DND-41 (cell line): ENCODE data around the gene PRKCZ.
A peak's percentile ranks its signal among the peaks of the same experiment; 100 is the strongest.
"Not testable (repeated sequence)": the region's sequence is repeated elsewhere in the genome, so short reads cannot be mapped to it uniquely, and the experiment has no call there.

ENCODE experiments used
- ATAC-seq: fragments of 200-7000 bp; cut with Tn5 transposase; 3 replicates; pipeline ENCODE4 v1.9.1; 2021; ENCODE audit warnings: low read depth; ENCODE audit not compliant: insufficient read depth
- DNase-seq: peaks from one replicate; pipeline ENCODE4 v3.0.0-alpha.2; 2020
- H2AFZ ChIP-seq: 2 replicates; pipeline ENCODE4 v1.6.0; 2012; ENCODE audit warnings: low read depth, low read length
- H3K27ac ChIP-seq: 2 replicates; pipeline ENCODE4 v1.5.1; 2012; ENCODE audit warnings: low read length, inconsistent platforms
- H3K27me3 ChIP-seq: fragments of 200-600 bp; sonication (generic); 2 replicates; pipeline ENCODE4 v1.6.0; 2012; ENCODE audit warnings: low read length, mild to moderate bottlenecking, inconsistent platforms; ENCODE audit not compliant: insufficient read depth, poor library complexity
- H3K36me3 ChIP-seq: 2 replicates; pipeline ENCODE4 v1.5.1; 2012; ENCODE audit warnings: low read length, inconsistent platforms; ENCODE audit not compliant: insufficient read depth
- H3K4me1 ChIP-seq: 2 replicates; pipeline ENCODE4 v1.5.1; 2012; ENCODE audit warnings: mild to moderate bottlenecking, low read length; ENCODE audit not compliant: insufficient read depth
- H3K4me2 ChIP-seq: 2 replicates; pipeline ENCODE4 v1.6.0; 2012; ENCODE audit warnings: mild to moderate bottlenecking, moderate library complexity, low read length, inconsistent platforms; ENCODE audit not compliant: insufficient read depth
- H3K4me3 ChIP-seq, 2 experiments: fragments of 200-600 bp in 1 of 2; shearing (Covaris generic) in 1 of 2; 2 replicates each; pipeline ENCODE4 v1.5.1; 2012 to 2016; ENCODE audit warnings: inconsistent platforms in 2 of 2, low read length in 2 of 2, mild to moderate bottlenecking in 2 of 2, low read depth in 1 of 2, moderate library complexity in 1 of 2
- H3K79me2 ChIP-seq: 2 replicates; pipeline ENCODE4 v1.6.0; 2012; ENCODE audit warnings: low read length, inconsistent platforms; ENCODE audit not compliant: insufficient read depth
- H3K9ac ChIP-seq: 2 replicates; pipeline ENCODE4 v1.6.0; 2012; ENCODE audit warnings: low read depth, mild to moderate bottlenecking, inconsistent platforms, low read length, moderate library complexity
- H3K9me3 ChIP-seq: 2 replicates; pipeline ENCODE4 v1.5.1; 2012; ENCODE audit warnings: low read length, moderate library complexity, mild to moderate bottlenecking, inconsistent platforms; ENCODE audit not compliant: insufficient read depth, severe bottlenecking
- H4K20me1 ChIP-seq: 2 replicates; pipeline ENCODE4 v1.6.0; 2012; ENCODE audit warnings: low read length; ENCODE audit not compliant: insufficient read depth
- EZH2 ChIP-seq: IDR thresholded peaks from 3 replicates; pipeline ENCODE4 v1.6.1; 2012; ENCODE audit warnings: borderline replicate concordance, low read depth, mild to moderate bottlenecking, moderate library complexity, low read length, inconsistent platforms; ENCODE audit not compliant: severe bottlenecking
- TF ChIP-seq, protein P1 (sequence below): IDR thresholded peaks from 2 replicates; pipeline ENCODE4 v1.5.1; 2012; ENCODE audit warnings: borderline replicate concordance, low read length, moderate library complexity, mild to moderate bottlenecking; ENCODE audit not compliant: poor library complexity, severe bottlenecking; ENCODE audit errors: extremely low read depth

PRKCZ gene

DNA sequence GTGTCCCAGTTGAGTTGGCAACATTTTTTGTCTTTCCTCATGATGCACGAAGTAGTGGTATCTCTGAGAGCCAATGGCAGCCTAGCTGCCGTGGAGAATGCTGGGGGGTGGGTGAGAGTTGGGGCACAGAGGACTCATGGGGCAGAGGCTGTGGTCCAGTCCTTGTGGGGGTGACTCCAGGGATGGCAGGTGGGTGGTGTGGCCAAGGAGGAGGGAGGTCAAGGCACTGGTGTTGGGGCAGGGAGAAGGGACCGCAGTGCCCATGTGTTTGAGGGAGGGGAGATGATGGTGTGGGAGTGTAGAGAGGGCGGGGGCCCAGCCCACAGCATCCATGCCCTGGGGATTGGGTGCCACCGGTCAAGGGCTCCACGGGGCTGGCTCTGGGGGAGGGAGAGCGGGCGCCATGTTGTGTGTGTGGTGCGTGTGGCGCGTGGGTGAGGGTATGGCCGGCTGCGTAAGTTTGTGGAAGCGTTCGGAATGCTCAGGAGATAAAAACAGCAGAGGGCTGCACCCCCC lies 63.5 kb downstream of the PRKCZ start:
- DNase-seq: no peak
- no peak overlapping the region for H3K4me2 ChIP-seq
- H3K27me3 ChIP-seq: peaks cover 11% of the 10 kb centered on the region
- no peaks in the 10 kb centered on the region for H4K20me1 ChIP-seq
- H3K27ac ChIP-seq: no peak overlapping the region
- TF ChIP-seq EZH2: no peak
- TF ChIP-seq, protein P1, sequence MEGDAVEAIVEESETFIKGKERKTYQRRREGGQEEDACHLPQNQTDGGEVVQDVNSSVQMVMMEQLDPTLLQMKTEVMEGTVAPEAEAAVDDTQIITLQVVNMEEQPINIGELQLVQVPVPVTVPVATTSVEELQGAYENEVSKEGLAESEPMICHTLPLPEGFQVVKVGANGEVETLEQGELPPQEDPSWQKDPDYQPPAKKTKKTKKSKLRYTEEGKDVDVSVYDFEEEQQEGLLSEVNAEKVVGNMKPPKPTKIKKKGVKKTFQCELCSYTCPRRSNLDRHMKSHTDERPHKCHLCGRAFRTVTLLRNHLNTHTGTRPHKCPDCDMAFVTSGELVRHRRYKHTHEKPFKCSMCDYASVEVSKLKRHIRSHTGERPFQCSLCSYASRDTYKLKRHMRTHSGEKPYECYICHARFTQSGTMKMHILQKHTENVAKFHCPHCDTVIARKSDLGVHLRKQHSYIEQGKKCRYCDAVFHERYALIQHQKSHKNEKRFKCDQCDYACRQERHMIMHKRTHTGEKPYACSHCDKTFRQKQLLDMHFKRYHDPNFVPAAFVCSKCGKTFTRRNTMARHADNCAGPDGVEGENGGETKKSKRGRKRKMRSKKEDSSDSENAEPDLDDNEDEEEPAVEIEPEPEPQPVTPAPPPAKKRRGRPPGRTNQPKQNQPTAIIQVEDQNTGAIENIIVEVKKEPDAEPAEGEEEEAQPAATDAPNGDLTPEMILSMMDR: no peak
- no peaks in the 10 kb centered on the region for H3K9me3 ChIP-seq
- no peak for ATAC-seq
- no peaks in the 10 kb centered on the region for H3K79me2 ChIP-seq
- no peaks in the 10 kb centered on the region for H3K4me1 ChIP-seq
- no peak overlapping the region for H3K9ac ChIP-seq
- no peaks in the 10 kb centered on the region for H3K36me3 ChIP-seq
- H3K4me3 ChIP-seq: no peak overlapping the region
- H2AFZ ChIP-seq: no peak overlapping the region

DNA sequence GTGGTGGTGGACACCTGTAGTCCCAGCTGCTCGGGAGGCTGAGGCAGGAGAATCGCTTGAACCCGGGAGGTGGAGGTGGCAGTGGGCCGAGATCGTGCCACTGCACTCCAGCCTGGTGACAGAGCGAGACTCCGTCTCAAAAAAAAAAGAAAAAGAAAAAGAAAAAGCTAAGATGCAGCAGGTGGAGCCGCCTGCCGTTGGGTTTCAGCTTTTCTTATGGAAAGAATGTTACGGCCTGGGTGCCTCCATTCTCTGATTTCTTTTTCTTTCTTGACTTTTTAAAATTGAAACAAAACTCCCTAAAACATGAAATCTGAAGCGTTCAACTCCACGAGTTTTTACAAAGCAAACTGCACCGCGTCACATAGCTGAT lies 64.4 kb downstream of the PRKCZ start:
- not testable (repeated sequence) for H3K4me3 ChIP-seq, DNase-seq, H3K4me1 ChIP-seq, H3K36me3 ChIP-seq, H3K9me3 ChIP-seq, H3K27ac ChIP-seq, ATAC-seq, H3K9ac ChIP-seq, H2AFZ ChIP-seq, H3K4me2 ChIP-seq, H3K79me2 ChIP-seq, H4K20me1 ChIP-seq
- peaks cover 11% of the 10 kb centered on the region for H3K27me3 ChIP-seq

- no peaks in the 10 kb centered on the region for H3K4me1 ChIP-seq
- H3K9ac ChIP-seq: no peak overlapping the region
- no peaks in the 10 kb centered on the region for H4K20me1 ChIP-seq
- H2AFZ ChIP-seq: no peak overlapping the region
- no peak overlapping the region for H3K27ac ChIP-seq
- ATAC-seq: peak; percentile 54; the same call in 2 of the 3 replicates
- H3K9me3 ChIP-seq: peaks cover 5% of the 10 kb centered on the region
- H3K79me2 ChIP-seq: no peaks in the 10 kb centered on the region
- TF ChIP-seq EZH2: no peak
- TF ChIP-seq, protein P1: no peak
- no peaks in the 10 kb centered on the region for H3K36me3 ChIP-seq
- no peak overlapping the region for H3K4me3 ChIP-seq
- no peak overlapping the region for H3K4me2 ChIP-seq
- peaks cover 11% of the 10 kb centered on the region for H3K27me3 ChIP-seq
- DNase-seq: peak; percentile 21
These were observed 64.9 kb downstream of the PRKCZ start for GRCh38 chr1:2115008-2115641.

GRCh38 chr1:2115702-2116341 lies 65.6 kb downstream of the PRKCZ start:
- H3K4me1 ChIP-seq: no peaks in the 10 kb centered on the region
- DNase-seq (no peak), ATAC-seq (no peak)
- H3K9me3 ChIP-seq: peaks cover 5% of the 10 kb centered on the region
- no peaks in the 10 kb centered on the region for H4K20me1 ChIP-seq
- H3K36me3 ChIP-seq: no peaks in the 10 kb centered on the region
- no peak overlapping the region for H3K4me3 ChIP-seq
- H3K27ac ChIP-seq: no peak overlapping the region
- H3K79me2 ChIP-seq: no peaks in the 10 kb centered on the region
- peaks cover 11% of the 10 kb centered on the region for H3K27me3 ChIP-seq
- TF ChIP-seq EZH2: no peak
- TF ChIP-seq, protein P1: no peak
- no peak overlapping the region for H3K9ac ChIP-seq
- H3K4me2 ChIP-seq: no peak overlapping the region
- no peak overlapping the region for H2AFZ ChIP-seq
